Neural cell (in vitro differentiated cells): ENCODE measurements around the gene TEX2. TPM values are rescaled to one million over a fixed set of nuclear protein-coding genes. Genes with fewer than 3 reads are reported as not detected.

ENCODE experiments used
- H2AFZ ChIP-seq: fragments of 200-600, 300-800 bp; sonication (generic), shearing (Covaris generic); 2 replicates; pipeline ENCODE4 v1.6.0; 2014; ENCODE audit warnings: low read depth, mild to moderate bottlenecking, antibody characterized with exemption, low read length, moderate library complexity
- H3F3A ChIP-seq: fragments of 200-600 bp; shearing (Covaris generic); 2 replicates; pipeline ENCODE4 v1.6.1; 2016; ENCODE audit warnings: mild to moderate bottlenecking, moderate library complexity, mixed read lengths, antibody characterized with exemption, low read length; ENCODE audit not compliant: insufficient read depth, poor library complexity, severe bottlenecking
- H3K27ac ChIP-seq: fragments of 200-600, 300-800 bp; sonication (generic), shearing (Covaris generic); 2 replicates; pipeline ENCODE4 v1.5.1; 2014; ENCODE audit warnings: mild to moderate bottlenecking, low read length, moderate library complexity
- H3K27me3 ChIP-seq: fragments of 300-800, 200-600 bp; sonication (generic), shearing (Covaris generic); 2 replicates; pipeline ENCODE4 v1.6.0; 2014; ENCODE audit warnings: mild to moderate bottlenecking, low read depth, low read length, moderate library complexity; ENCODE audit not compliant: insufficient read depth
- H3K36me3 ChIP-seq: fragments of 300-800, 200-600 bp; sonication (generic), shearing (Covaris generic); 2 replicates; pipeline ENCODE4 v1.5.1; 2014; ENCODE audit warnings: mild to moderate bottlenecking, antibody characterized with exemption, low read length, moderate library complexity; ENCODE audit not compliant: insufficient read depth
- H3K4me2 ChIP-seq: fragments of 300-800, 200-600 bp; sonication (generic), shearing (Covaris generic); 2 replicates; pipeline ENCODE4 v1.6.0; 2014; ENCODE audit warnings: mild to moderate bottlenecking, low read length
- H3K4me3 ChIP-seq: fragments of 300-800, 200-600 bp; sonication (generic), shearing (Covaris generic); 2 replicates; pipeline ENCODE4 v1.5.1; 2014; ENCODE audit warnings: mild to moderate bottlenecking, low read length, moderate library complexity
- H3K79me2 ChIP-seq: fragments of 200-600 bp; shearing (Covaris generic); replicated peaks from 2 replicates; pipeline ENCODE4 v1.6.0; 2014; ENCODE audit warnings: mild to moderate bottlenecking, low read length, moderate library complexity; ENCODE audit not compliant: insufficient read depth
- H3K9ac ChIP-seq: fragments of 300-800, 200-600 bp; sonication (generic), shearing (Covaris generic); 2 replicates; pipeline ENCODE4 v1.6.1; 2016; ENCODE audit warnings: mild to moderate bottlenecking, low read length, mixed read lengths
- H3K9me2 ChIP-seq: fragments of 200-600 bp; shearing (Covaris generic); 2 replicates; pipeline ENCODE4 v1.6.1; 2016; ENCODE audit warnings: mild to moderate bottlenecking, low read length, mixed read lengths; ENCODE audit not compliant: insufficient read depth
- H3K9me3 ChIP-seq: fragments of 200-600, 300-800 bp; sonication (generic), shearing (Covaris generic); 2 replicates; pipeline ENCODE4 v1.6.1; 2016; ENCODE audit warnings: mild to moderate bottlenecking, mixed run types, low read length, moderate library complexity, mixed read lengths
- H4K20me1 ChIP-seq: fragments of 200-600 bp; shearing (Covaris generic); 2 replicates; pipeline ENCODE4 v1.6.1; 2016; ENCODE audit warnings: mild to moderate bottlenecking, mixed run types; ENCODE audit not compliant: insufficient read depth
- EP300 ChIP-seq: fragments of 450-650 bp; conservative IDR thresholded peaks from 2 replicates; pipeline ENCODE4 v1.6.1; 2014; ENCODE audit warnings: antibody characterized with exemption, mild to moderate bottlenecking, moderate library complexity; ENCODE audit not compliant: poor library complexity, severe bottlenecking
- EZH2 ChIP-seq: fragments of 200-600, 300-800 bp; shearing (Covaris generic), sonication (generic); IDR thresholded peaks from 2 replicates; pipeline ENCODE4 v1.6.1; 2014; ENCODE audit warnings: antibody characterized with exemption, low read length, borderline replicate concordance, mild to moderate bottlenecking; ENCODE audit not compliant: insufficient read depth, poor library complexity, severe bottlenecking
- MXI1 ChIP-seq: fragments of 450-650 bp; conservative IDR thresholded peaks from 2 replicates; pipeline ENCODE4 v1.6.1; 2014; ENCODE audit warnings: antibody characterized with exemption, mild to moderate bottlenecking; ENCODE audit not compliant: poor library complexity, severe bottlenecking
- POLR2AphosphoS5 ChIP-seq: IDR thresholded peaks from 2 replicates; pipeline ENCODE4 v1.6.1; 2012
- RAD21 ChIP-seq: fragments of 450-650 bp; conservative IDR thresholded peaks from 2 replicates; pipeline ENCODE4 v1.6.1; 2014; ENCODE audit warnings: antibody characterized with exemption, mild to moderate bottlenecking, moderate library complexity
- SMC3 ChIP-seq: fragments of 450-650 bp; conservative IDR thresholded peaks from 2 replicates; pipeline ENCODE4 v1.6.1; 2014; ENCODE audit warnings: antibody characterized with exemption, mild to moderate bottlenecking, moderate library complexity; ENCODE audit not compliant: poor library complexity
- TAF1 ChIP-seq: IDR thresholded peaks from 2 replicates; pipeline ENCODE4 v1.6.1; 2012; ENCODE audit warnings: low read depth
- polyA plus RNA-seq: library from polyadenylated mRNA; depleted of rRNA; stranded (reverse); fragments of >200 nt; gene quantifications from 2 replicates; pipeline ENCODE4 v1.2.3, GENCODE V29; 2014
- TF ChIP-seq, protein P1 (sequence below): fragments of 450-650 bp; IDR thresholded peaks from 2 replicates; pipeline ENCODE4 v1.5.1; 2014; ENCODE audit warnings: antibody characterized with exemption, mild to moderate bottlenecking, moderate library complexity; ENCODE audit not compliant: poor library complexity, severe bottlenecking
- TF ChIP-seq, protein P2 (sequence below): IDR thresholded peaks from 2 replicates; pipeline ENCODE4 v1.6.1; 2012; ENCODE audit warnings: borderline replicate concordance

TEX2 gene
- polyA plus RNA-seq, 1 donor from 2014 or later: 19.7 TPM

DNA sequence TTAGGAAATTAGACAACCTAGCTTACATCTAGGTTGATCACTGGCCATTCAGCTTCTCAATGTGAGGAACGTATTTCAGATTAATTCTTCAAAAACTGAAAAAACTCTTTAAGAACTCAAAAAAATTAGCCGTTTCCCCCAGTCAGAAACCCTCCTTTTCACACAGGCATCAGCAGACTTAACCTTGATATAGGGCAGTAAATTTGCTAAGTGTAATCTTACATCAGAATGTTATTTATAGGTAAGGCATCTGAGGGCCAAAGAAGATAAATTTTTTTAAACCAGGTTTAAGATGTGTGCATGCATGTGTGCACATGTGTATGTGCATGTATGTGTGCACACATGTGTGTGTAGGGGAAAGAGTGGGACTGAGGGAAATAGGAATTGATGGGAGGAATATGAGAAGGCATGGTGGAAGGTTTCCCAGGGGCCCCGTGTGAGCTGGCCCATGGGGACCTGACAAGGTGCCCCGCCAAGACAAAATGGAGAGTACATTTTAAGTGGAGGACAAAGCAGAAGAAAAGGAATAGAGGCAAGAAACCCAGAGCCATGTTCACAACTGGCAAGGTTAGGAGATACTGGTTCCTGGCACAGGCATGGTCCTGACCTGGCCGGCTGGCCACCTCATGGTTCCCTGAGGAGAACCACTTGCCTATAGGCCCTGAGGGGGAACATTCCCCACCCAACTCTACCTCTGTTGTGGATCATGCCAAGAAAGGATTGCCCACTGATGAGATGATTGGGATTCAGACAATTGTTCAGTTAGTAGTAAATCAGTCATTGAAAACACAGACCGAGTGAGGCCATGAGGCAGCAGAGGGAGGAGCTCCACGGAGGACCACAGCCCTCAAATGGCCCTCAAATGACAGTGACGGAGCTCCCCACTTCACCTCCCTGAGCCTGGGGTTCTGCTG, 33.0 kb downstream of the TEX2 start:
- H3K27ac ChIP-seq: no peak overlapping the region

DNA sequence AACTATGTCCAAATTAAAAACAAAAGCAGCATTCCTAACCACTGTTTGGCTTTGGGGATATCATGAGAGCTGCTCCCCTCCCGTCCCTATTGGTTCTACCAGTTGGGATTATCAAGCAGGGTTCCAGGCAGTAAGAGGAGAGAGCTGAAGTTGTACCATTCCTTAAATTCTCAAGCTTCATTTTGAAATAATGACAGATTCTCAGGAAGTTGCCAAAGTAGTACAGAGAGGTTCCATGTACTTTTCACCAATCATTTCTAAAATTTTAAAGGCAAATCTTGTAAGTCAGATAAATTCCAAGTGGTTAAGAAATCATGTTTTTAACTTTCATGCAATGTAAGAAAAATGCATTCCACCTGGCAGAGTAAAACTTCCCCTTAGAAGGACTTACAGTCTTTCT, 36.9 kb downstream of the TEX2 start:
- no peak overlapping the region for H3K4me3 ChIP-seq
- H3K36me3 ChIP-seq: no peaks in the 10 kb centered on the region
- no peaks in the 10 kb centered on the region for H4K20me1 ChIP-seq
- no peaks in the 10 kb centered on the region for H3K79me2 ChIP-seq
- H3F3A ChIP-seq: no peaks in the 10 kb centered on the region
- H3K27ac ChIP-seq: no peak overlapping the region
- no peaks in the 10 kb centered on the region for H3K9me2 ChIP-seq
- TF ChIP-seq RAD21 (no peak), EP300 (no peak), EZH2 (no peak), TAF1 (no peak), MXI1 (no peak), SMC3 (no peak), POLR2AphosphoS5 (no peak)
- TF ChIP-seq, protein P1, sequence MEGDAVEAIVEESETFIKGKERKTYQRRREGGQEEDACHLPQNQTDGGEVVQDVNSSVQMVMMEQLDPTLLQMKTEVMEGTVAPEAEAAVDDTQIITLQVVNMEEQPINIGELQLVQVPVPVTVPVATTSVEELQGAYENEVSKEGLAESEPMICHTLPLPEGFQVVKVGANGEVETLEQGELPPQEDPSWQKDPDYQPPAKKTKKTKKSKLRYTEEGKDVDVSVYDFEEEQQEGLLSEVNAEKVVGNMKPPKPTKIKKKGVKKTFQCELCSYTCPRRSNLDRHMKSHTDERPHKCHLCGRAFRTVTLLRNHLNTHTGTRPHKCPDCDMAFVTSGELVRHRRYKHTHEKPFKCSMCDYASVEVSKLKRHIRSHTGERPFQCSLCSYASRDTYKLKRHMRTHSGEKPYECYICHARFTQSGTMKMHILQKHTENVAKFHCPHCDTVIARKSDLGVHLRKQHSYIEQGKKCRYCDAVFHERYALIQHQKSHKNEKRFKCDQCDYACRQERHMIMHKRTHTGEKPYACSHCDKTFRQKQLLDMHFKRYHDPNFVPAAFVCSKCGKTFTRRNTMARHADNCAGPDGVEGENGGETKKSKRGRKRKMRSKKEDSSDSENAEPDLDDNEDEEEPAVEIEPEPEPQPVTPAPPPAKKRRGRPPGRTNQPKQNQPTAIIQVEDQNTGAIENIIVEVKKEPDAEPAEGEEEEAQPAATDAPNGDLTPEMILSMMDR: no peak
- no peak overlapping the region for H2AFZ ChIP-seq
- H3K9ac ChIP-seq: no peak overlapping the region
- no peaks in the 10 kb centered on the region for H3K27me3 ChIP-seq
- no peaks in the 10 kb centered on the region for H3K9me3 ChIP-seq
- no peak overlapping the region for H3K4me2 ChIP-seq

More for the DNA sequence above, 33.0 kb downstream of the TEX2 start:
- H3K36me3 ChIP-seq: no peaks in the 10 kb centered on the region
- TF ChIP-seq SMC3: no peak
- TF ChIP-seq MXI1: no peak
- no peak for TF ChIP-seq RAD21
- TF ChIP-seq EZH2: no peak
- no peak for TF ChIP-seq TAF1
- TF ChIP-seq, protein P1: no peak
- TF ChIP-seq, protein P2, sequence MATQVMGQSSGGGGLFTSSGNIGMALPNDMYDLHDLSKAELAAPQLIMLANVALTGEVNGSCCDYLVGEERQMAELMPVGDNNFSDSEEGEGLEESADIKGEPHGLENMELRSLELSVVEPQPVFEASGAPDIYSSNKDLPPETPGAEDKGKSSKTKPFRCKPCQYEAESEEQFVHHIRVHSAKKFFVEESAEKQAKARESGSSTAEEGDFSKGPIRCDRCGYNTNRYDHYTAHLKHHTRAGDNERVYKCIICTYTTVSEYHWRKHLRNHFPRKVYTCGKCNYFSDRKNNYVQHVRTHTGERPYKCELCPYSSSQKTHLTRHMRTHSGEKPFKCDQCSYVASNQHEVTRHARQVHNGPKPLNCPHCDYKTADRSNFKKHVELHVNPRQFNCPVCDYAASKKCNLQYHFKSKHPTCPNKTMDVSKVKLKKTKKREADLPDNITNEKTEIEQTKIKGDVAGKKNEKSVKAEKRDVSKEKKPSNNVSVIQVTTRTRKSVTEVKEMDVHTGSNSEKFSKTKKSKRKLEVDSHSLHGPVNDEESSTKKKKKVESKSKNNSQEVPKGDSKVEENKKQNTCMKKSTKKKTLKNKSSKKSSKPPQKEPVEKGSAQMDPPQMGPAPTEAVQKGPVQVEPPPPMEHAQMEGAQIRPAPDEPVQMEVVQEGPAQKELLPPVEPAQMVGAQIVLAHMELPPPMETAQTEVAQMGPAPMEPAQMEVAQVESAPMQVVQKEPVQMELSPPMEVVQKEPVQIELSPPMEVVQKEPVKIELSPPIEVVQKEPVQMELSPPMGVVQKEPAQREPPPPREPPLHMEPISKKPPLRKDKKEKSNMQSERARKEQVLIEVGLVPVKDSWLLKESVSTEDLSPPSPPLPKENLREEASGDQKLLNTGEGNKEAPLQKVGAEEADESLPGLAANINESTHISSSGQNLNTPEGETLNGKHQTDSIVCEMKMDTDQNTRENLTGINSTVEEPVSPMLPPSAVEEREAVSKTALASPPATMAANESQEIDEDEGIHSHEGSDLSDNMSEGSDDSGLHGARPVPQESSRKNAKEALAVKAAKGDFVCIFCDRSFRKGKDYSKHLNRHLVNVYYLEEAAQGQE: no peak
- no peak for TF ChIP-seq POLR2AphosphoS5
- no peak for TF ChIP-seq EP300
- no peaks in the 10 kb centered on the region for H3F3A ChIP-seq
- H3K9me3 ChIP-seq: no peaks in the 10 kb centered on the region
- no peak overlapping the region for H2AFZ ChIP-seq
- H3K9ac ChIP-seq: no peak overlapping the region
- H4K20me1 ChIP-seq: no peaks in the 10 kb centered on the region
- H3K4me3 ChIP-seq: no peak overlapping the region
- H3K4me2 ChIP-seq: no peak overlapping the region
- H3K79me2 ChIP-seq: no peaks in the 10 kb centered on the region
- H3K9me2 ChIP-seq: no peaks in the 10 kb centered on the region
- H3K27me3 ChIP-seq: no peaks in the 10 kb centered on the region
